Kidney capillary endothelial cell (primary cell): ENCODE data around the gene LACTB.

Experiments used
- DNase-seq: peaks from one replicate; pipeline ENCODE4 v3.0.0-alpha.2; 2018; ENCODE audit warnings: low spot score

Gene LACTB

GRCh38 chr15:63121382-63122001 is at the start of gene LACTB:
Gene LACTB (plus strand): TSS chr15:63121861. CDS start chr15:63121872, 11 bp downstream.
- DNase-seq: peak; percentile 76

DNA sequence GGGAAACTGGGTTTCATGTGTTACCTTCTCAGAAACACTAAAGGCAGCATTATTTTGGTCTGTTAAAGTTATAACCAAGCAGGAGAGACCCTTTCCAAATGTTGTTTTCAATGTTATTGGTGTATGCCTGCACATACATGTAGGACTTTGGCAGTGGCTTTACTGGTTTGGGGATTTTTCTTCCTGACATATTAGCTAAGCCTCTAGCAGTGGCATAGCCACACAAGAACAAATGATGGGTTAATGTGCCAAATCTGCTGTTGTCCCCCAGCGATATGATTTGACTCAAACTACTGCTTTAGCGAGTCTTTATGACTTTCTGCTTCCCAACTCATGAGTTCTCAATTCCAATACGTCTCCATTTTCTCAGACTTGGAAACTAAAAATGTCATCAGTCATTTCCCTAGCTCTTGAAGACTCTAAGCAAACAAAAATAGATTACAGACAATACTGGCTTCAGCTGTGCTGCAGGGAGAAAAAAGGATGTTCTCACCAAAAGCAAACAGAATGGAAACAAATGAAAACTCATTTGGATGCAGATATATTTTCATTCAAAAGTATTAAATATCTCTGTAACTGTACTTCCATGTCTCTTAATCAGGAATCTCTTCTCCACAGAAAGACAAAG is 49.5 kb upstream of the LACTB start:
- no peak for DNase-seq

DNA sequence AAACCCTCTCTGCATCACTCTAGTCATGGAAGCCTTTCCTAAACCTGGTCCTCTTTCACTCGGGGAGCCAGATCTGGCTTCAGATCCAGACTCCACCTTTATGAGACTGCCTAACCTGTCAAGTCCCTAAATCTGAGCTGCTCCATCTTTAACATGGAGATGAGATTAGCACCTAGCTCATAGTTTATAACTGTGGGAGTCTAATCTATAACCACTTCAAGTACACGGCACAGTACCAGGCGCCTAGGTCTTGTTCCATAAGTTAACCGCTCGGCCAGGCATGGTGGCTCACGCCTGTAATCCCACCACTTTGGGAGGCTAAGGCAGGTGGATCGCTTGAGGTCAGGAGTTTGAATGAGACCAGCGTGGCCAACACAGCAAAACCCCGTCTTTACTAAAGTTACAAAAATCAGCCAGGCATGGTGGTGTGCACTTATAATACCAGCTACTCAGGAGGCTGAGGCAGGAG is 48.8 kb upstream of the LACTB start:
- DNase-seq: no peak

GRCh38 chr15:63073497-63074172 is 48.0 kb upstream of the LACTB start:
- DNase-seq: no peak

DNA sequence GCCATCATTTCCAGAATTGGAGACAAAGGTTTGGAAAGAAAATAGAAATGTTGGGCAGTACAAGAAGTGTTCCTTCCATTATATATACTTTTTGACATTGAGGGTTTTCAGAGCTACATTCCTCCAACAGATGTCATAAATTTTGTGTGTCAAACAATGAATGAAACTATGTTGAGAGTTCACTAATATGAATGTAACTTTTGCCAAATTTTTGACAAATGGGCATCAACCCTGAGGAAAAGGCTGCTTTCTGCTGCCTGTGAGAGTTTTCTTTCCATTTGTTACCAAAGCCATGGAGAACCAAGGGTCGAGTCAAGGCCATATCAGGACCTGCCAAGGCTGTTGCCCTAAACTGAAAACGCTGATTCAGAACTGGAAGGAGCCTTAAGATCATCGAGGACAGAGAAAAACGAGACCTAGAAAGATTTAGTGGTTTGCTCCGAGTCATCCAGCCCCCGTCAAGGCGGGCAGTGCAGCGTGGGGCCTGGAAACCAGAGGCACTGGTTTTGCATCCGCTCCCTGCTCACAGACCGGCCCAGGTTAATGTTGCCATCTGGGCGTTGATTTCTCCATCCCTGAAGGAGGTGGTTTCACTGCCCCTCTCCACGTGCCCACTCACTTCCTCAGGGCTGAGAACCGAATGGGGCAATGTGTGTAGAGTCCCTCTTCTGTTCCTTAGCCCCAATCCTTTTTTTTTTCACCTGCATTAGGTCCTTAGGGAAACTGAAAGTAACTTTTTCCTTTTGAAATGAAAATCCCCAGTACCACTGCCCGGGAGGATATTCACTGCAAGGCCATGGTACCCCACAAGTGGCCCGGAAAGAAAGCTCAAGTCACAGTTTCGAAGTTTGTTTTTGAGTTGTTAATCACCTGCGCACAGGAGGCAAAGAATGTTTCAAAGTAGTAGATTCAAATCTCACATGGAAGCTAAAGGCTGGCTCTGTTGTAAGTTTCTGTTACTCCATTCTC is 46.4 kb upstream of the LACTB start:
- DNase-seq: no peak

- no peak for DNase-seq
These were observed 45.5 kb upstream of the LACTB start for GRCh38 chr15:63075984-63076713.

- DNase-seq: no peak
These were observed 45.0 kb upstream of the LACTB start for GRCh38 chr15:63076714-63077046.

DNA sequence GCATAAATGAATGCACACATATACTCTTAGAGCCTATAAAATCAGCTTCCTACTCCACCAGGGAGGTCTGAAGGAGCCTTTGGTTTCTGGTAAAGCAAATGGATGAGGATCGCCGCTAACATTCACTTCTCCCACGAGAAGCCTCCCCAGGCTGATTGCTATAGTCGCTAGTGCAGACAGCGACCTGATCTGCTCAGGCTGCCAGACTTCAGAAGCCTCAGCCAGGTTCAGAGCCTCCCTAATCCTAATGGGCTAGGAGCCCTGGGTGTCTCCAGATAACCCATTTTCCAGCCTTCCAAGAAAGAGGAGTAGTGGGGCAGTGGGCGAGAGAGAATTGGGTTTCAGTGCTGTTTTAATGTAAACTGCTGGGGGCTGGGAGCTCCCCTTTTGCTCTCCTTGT is 43.7 kb upstream of the LACTB start:
- DNase-seq: no peak

GRCh38 chr15:63079947-63080626 is 41.6 kb upstream of the LACTB start:
- no peak for DNase-seq

DNA sequence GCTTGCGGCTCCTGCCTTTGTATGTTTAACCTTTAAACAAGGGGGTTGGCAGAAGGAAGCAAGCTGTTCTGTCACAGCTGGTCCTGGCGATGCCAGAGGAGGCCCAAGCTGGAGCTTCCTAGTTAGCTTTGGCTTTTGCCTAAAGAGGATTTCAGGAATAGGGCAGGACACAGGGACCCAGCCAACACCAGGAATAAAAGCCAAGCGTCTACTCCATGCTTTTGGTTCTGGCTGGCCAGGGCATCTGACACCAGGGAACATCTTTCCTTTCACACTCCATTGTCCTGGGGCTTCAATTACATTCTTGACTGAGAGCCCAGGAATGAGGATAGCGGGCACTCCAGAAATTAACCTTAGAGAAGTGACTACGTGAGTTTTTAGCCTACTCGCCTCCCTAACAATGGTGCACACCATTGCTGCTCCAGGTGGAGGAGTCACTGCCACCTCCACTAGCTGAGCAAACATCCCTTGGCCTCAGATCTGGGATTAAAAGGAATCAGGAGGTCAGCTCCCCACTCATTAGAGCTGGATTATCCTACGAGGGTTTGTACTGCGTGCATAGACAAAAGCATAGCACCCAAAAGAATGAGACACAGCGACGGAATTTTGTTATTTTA is 40.9 kb upstream of the LACTB start:
- DNase-seq: no peak

GRCh38 chr15:63082366-63082765 is 39.3 kb upstream of the LACTB start:
- DNase-seq: no peak

DNA sequence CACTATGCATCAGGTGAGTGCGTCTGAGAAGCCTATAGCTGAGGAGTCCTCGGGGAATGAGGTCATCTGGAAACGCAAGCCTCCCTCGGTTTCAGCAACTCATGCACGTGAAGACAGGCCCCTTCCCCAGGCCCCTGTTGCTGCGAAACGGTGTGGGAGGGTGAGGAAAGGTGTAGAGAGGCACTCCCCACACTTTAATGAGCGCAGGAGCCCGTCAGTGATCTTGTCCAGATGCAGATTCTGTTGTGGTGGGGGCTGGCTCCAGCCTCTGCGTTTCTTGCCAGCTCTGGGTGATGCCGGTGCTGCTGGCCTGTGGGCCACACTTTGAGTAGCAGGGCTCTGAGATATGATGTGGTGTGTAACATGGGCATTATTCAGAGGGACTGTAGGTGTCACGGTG is 38.6 kb upstream of the LACTB start:
- DNase-seq: no peak

DNA sequence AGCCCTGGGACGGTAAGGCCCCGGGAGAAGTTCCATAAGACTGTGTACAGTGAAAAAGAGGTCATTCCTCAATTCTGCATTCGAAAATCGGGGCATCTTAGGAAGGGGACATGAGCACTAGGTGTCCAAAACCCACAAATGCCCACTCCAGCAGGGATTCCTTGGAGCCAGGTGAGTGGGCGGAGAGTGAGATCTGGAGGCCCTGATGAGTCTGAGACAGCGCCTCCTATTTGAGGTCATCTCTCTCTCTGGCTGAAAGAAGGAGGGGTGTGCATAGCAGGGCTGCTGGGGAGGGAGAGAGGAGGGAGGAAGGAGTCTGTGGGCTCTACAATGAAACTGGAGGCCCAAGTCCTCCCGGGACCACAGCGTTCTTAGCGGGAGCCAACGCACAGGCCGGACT is 38.1 kb upstream of the LACTB start:
- no peak for DNase-seq

- DNase-seq: no peak
These were observed 36.9 kb upstream of the LACTB start for GRCh38 chr15:63084806-63085205.

DNA sequence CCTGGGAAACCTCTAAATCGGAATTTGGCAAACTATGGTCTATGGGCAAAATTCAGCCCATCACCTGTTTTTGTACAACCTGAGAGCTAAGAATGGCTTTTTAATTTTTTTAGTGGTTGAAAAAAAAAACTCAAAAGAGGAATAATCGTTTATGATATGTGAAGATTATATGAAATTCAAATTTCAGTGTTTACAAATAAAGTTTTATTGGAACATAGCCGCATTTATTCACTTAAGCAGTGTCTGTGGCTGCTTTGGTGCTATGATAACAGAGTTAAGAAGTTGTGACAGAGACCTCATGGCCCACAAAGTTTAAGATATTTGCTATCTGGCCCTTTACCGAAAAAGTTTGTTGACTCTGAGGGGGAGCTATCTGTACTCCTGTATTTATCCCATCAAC is 36.4 kb upstream of the LACTB start:
- DNase-seq: no peak

DNA sequence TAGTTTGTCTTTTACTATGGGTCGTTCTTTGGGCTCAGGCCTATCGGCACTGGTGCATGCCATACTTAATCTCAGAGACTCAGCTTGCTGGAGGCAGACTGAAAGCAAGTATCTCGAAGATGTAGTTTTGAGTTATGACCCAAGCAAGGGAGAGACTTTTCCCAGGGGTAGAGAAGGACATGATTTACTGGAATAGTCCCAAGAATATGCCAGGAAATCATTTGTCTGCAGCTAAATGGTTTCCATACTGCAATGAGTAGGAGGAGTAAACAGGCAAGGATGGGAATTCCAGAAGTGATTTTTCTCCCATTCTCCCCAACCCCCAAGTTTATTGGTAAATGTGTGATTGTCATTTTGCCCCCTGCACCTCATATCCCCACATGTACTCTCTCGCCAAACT is 35.4 kb upstream of the LACTB start:
- no peak for DNase-seq

- no peak for DNase-seq
These were observed 34.7 kb upstream of the LACTB start for GRCh38 chr15:63086947-63087346.

GRCh38 chr15:63088533-63089245 is 33.0 kb upstream of the LACTB start:
- no peak for DNase-seq

DNA sequence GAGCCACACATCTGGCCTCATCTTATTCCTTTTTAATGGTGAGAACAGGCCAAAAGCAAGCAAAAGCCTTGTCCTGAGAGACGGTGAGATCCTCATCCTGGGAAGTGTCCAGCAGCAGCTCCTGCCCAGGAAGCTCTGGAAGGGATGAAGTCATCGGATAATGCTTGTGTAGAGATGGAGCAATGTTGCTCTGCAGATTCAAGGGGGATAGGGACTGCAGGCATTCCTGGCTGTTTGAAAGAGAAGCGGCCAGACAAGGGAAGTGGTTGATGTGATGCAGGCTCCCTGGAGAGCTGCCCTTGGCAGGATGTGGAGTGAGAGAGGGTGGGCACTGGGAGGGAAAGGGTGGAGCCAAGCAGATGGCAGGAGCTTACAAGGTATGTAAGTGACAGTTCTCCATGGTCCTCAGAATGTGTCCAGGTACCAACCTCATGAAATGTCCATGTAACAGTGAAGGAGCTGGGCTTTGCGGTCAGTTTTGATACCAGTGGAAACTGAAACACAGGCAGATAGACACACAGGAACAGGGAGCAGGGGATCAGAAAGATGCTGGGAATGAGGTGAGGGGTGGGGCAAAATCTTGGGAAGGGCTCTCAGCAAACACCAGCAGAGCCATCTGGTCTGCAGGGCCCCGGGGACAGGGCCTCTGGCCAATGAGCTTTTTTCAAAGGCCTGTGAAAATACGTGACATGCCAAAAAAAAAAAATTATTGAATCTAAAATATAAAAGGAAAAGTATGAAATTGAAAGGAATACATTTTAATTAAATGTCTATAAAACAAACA is 32.2 kb upstream of the LACTB start:
- DNase-seq: peak; percentile 64
